Right lobe of liver (tissue), 4 donors: Measurements from ENCODE around the gene ACOT8.

ENCODE experiments used
- CTCF ChIP-seq, 4 donors: fragments of 200-600 bp in 3 of 4; fragments of 450-650 bp in 1 of 4; IDR thresholded peaks; one replicate each; pipeline versions ENCODE4 v1.5.1 to v1.8.0; 2016 to 2022; ENCODE audit warnings: antibody characterized with exemption in 4 of 4, mild to moderate bottlenecking in 2 of 4
- POLR2A ChIP-seq: fragments of 450-650 bp; IDR thresholded peaks from one replicate; pipeline ENCODE4 v1.6.1; 2017; ENCODE audit warnings: antibody characterized with exemption, mild to moderate bottlenecking
- donor health status: DM: no; HTN: no; CAD: no.
- donor health status: DM: no; HTN: no; CAD: no.
- donor health status: DM: no; HTN: yes; CAD: no.

- TF ChIP-seq CTCF (IDR thresholded peaks at IDR 0.05) (no peak), POLR2A (no peak)
These were observed 39.5 kb upstream of the ACOT8 start for GRCh38 chr20:45896641-45897161.
